Activated T-helper 1 cell treated with Interleukin-2 at 50 U/mL for 16 hours (primary cell): ENCODE measurements around the gene RSPH10B2.
"Not testable (repeated sequence)": the region's sequence is repeated elsewhere in the genome, so short reads cannot be mapped to it uniquely, and the experiment has no call there.

ENCODE experiments used
- DNase-seq: peaks from one replicate; pipeline ENCODE4 v3.0.0-alpha.2; 2020; ENCODE audit warnings: low read depth

The RSPH10B2 gene

DNA sequence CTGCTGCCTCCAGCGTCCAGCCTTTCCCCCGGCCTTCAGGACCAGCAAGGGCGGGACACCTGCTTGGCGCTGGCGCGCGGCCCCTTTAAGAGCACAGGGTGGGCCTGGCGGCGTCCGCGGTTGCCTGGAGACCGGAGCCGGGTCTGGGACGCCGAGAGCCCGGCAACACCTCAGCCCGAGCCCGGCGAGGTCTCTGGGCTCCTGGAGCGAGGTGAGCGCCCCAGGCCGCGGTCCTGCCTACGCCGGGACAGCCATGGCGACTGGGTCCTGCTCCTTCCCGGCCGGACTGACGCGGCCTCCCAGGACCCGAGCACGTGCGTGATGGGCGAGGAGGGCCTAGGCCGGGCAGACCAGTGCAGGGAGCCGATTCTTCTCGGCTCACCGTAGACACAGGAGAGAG is at the start of gene RSPH10B2:
Gene RSPH10B2, plus strand, starts transcription at position 140 of the 400 bp plus-strand sequence. CDS start 3,575 bp downstream, outside the sequence.
- not testable (repeated sequence) for DNase-seq

DNA sequence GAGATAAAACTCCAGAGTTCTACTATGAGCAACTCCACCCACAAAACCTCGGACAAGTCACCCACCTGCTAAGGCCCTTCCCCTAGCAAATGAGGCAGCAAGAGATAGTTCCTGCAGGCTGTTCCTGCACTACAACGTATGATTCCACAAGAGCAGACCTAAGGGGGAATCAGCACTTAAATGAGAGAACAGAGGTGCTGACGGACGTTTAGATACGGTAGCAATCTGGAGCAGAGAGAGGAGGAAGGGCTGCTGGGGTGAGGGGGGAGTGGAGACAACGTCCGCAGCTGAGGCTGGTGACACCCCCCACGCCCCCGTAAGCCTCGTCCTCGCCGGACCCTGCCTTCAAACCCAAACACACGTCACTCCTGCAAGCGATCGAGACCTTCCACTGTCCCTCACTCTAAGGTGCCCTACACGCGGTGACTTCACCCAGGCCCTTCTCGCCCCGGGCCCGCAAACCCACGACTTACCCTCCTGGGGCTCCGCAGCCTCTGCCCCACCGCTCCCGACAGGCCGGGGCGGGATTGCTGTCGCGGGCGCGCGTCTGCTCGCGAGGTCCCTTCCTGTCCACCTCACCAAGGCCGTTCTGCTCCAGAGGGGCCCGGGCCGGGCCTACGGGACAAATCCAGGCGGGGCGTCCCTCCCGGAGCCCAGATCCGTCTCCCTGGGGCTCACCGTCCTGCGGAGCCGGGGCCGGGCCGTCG is 47.8 kb upstream of the RSPH10B2 start:
- peak; percentile 7 for DNase-seq

DNA sequence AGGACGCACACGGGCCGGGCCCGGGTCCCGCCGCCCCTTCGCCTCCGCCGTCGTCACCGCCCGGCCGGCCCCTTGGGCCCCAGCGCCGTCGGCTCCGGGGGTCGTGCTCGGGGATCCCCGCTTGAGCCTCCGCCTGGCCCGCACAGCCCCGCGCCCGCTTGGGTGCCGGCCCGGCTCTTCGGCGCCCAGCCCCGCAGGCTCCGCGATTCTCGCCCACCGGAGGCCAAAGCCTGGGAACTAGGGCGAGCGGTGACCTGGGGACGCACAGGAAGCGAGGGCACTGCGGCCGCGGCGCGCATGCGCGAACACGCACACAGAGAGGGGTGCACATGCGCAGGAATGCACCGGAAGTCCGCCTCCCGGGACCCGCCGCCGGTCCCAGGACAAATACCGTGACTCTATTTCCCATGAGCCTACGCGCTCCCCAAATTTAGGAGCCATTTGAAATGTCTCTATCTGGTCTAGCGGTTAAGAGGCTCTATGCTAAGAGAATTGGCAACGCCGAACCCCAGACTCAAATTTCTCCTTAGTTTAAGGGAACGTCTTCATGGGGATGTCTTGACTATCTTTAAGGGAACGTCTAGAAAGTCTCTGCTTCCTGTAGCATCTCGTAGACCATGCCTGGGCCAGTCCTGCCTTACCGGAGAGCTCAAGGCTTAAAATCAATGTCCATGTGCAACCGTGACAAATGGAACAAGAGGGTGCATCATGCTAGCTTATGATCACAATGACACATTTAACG is 47.1 kb upstream of the RSPH10B2 start, which contains the start of gene ZNF12:
Gene ZNF12, minus strand, starts transcription at position 282 of the 742 bp plus-strand sequence. CDS start 1,774 bp downstream, outside the sequence.
- DNase-seq = peak; percentile 91

DNA sequence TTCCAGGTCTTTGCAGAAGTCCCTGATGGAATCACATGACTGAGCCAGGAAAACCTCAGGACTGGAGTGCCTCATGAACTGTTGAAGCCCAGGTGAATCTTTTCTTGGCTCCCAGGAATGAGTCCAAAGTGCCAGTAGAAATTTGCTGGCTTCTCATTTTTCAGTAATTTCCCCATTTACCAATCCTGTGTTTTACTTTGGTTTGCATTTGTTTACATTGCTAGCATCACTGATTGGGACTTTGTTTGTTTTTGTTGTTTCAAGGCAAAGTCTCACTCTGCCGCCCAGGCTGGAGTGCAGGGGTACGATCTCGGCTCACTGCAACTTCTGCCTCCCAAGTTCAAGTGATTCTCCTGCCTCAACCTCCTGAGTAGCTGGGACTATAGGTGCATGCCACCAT is 45.6 kb upstream of the RSPH10B2 start:
- DNase-seq = no peak

DNA sequence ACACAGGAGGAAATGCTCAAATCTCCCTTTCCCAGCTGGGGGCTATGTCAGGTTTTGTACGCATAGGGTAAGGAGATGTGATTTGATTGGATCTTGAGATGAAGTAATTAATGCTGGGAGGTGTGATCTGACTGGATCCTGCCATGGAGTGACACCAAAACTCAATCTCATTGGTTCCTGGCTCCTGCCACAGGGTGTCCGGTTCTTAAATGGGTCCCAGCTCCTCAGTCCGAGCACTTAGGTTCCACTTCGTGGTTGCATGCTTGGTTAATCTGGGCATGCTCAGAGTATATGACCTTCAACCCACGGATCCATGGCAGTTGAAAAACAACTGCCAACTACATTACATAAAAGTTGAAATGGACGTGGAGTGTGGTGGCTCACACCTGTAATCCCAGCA is 44.1 kb upstream of the RSPH10B2 start:
- DNase-seq = no peak

DNA sequence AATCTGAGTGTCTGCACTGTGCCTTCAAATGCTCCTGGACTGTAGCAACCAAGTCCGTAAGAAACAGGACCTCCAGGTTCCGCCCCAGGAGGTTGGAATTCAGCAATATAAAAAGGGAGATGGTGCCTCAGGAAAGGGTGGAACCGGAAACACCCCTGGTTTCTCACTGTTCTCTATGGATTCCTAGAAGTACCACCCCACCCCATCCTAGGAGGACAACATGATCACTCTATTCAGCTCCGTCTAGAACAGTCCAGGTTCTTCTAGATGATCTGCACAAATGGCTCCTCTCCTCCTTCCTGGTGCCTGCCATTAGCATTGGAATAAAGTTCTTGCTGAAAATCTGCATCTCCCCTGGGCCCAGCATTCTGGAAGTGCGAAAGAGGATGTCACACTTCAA is 39.5 kb upstream of the RSPH10B2 start:
- DNase-seq = no peak

DNA sequence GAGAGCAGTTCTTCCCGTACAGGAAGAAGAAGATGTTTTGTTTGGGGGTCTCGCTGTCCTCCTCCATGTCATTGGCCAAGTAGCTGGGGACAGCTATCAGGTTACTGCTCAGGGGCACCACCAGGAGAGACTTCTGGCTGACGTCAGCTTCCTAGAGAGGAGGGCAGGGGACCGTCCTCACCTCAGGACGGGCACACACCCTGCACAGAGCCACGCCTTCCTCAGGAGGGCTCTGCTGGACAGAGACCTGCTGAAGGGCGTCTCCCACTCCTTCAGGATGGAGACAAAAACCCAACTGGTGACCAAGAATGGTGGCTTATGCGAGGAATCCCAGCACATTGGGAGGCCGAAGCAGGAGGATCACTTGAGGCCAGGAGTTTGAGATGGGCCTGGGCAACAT is 38.0 kb upstream of the RSPH10B2 start:
- DNase-seq = not testable (repeated sequence)

DNA sequence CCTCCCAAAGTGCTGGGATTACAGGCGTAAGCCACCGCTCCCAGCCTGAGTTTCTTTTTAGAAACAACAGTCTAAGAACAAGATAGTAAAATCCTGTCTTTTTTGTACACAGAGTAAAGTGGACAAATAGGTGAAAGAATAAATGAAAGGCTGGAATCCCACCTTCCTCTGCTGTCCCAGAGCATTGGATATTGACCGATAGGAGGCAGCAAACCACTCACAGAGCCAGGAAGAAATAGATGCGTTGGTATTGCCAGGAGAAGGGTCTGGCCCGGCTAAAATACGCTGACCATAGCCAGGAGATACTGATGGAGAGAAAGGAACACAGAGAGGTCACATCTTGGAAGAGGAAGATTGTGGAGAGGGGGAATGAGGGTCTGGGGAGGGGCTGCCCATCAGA is 35.8 kb upstream of the RSPH10B2 start:
- DNase-seq = no peak

DNA sequence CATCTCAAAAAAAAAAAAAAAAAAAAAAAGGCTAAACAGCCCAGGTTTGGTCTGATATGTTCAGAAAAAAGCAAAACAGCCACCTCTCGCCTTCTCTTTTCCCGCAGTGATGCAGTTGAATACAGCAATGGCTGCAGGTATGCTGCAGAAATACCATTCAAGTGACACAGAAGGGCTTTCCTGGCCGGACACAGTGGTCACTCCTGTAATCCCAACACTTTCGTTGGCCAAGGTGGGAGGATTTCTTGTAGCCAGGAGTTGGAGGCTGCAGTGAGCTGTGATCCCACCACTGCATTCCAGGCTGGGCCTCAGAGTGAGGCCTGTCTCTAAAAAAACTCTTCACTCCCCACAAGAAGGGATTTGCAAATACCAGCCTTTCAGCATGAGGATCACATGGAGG is 29.6 kb upstream of the RSPH10B2 start:
- DNase-seq = not testable (repeated sequence)

DNA sequence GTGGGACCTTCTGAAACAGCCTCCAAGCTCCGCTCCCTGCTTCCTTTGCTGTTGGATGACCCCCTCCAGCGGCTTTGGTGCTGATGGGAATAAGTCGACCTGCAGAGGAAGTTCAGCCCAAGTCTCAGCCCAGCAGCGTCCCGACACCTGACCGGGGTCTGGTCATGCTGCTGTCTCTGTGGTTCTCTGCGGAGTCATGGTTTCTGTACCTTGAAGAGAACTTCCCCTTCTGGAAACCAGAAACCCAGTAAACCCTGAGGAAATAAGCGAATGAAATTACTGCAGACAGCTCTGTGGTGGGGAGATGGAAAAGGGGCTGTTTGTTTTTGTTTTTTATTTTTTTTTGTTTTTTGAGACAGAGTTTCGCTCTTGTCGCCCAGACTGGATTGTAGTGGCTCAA is 28.9 kb upstream of the RSPH10B2 start:
- DNase-seq = no peak

DNA sequence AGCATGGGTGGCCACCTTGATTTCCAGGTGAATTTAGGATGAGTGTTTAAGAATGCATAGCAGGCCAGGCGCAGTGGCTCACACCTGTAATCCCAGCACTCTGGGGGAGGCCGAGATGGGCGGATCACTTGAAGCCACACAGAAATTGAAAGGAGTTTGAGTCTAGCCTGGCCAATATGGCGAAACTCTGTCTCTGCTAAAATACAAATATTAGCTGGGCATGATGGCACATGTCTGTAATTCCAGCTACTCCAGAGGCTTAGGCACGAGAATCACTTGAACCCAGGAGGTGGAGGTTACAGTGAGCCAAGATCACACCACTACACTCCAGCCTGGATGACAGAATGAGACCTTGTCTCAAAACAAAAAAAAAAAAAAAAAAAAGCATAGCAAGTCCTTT is 27.6 kb upstream of the RSPH10B2 start:
- not testable (repeated sequence) for DNase-seq

DNA sequence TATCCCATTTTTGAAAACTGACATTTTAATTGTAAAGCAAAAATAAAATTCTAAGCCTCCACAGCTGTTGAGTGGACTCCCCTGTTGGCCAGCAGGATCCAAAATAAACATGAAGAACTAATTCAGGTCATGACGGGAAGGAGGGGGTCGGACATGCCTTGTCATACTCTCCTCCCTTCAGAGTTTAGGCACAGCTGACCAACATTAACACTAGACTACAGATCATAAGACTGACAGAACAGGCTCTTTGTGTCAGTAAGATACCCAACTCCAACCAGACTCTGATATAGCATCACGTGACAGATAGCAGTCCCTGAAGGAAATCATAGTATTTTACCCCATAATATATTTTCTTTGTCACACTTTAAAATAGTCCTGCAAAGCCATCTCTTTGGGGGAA is 26.2 kb upstream of the RSPH10B2 start:
- no peak for DNase-seq

DNA sequence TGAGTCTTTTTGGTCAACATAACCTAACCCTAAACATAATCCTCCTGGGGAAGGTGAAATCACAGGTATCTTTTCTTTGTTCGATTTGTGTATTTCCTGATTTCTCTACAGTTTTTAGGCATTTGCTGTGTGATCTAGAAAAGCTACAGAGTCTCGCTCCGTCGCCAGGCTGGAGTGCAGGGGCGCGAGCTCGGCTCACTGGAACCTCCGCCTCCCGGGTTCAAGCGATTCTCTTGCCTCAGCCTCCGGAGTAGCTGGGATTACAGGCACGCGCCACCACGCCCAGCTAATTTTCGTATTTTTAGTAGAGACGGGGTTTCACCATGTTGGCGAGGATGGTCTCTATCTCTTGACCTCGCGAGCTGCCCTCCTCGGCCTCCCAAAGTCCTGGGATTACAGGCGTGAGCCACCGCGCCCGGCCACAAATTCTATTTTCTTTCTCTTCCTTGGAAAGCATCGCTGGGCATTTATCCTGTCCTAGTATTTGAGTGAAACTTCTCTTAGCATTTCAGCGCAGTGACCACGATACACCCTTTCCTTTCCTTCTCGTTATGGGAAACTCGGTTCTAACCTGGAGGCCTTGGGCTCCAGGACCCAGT is 24.9 kb upstream of the RSPH10B2 start:
- not testable (repeated sequence) for DNase-seq

DNA sequence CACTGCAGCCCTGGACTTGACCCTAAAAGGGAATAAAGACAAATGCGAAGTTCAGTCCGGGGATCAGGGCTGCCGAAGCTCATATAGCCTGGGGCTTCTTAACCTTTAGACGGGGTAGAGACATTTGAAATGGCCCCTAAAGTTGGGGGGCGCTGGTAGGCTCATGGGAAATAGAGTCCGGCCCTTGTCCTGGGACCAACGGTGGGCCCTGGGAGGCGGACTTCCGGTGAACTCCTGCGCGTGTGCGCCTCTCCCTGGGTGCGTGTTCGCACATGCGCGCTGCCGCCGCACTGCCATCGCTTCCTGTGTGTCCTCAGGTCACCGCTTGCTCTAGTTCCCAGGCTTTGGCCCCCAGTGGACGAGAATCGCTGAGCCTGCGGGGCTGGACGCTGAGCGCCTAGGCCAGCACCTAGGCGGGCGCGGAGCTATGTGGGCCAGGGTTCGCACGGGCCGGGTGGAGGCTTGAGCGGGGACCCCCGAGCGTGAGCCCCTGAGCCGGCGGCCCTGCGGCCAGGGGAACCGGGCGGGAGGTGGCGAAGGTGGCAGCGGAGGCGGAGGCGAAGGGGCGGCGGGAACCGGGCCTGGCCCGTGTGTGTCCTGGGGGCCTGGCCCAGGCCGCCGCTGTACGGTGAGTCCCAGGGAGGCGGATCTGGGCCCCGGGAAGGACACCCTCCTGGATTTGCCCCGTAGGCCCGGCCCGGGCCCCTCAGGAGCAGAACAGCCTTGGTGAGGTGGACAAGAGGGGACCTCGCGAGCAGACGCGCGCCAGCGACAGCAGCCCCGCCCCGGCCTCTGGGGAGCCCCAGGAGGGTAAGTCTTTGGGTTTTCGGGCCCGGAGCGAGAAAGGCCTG is 24.2 kb upstream of the RSPH10B2 start:
- DNase-seq = peak; percentile 67

DNA sequence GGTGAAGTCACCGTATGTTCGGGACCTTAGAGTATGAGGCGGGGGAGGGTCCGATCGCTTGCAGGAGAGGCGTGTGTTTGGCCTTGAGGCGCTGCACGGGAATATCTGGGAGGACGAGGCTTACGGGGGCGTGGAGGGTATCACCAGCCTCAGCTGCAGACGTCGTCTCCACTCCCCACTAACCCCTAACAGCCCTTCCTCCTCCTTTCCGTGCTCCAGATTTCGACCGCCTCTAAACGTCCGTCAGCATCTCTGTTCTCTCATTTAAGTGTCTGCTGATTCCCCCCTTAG is 23.6 kb upstream of the RSPH10B2 start:
- DNase-seq = no peak

DNA sequence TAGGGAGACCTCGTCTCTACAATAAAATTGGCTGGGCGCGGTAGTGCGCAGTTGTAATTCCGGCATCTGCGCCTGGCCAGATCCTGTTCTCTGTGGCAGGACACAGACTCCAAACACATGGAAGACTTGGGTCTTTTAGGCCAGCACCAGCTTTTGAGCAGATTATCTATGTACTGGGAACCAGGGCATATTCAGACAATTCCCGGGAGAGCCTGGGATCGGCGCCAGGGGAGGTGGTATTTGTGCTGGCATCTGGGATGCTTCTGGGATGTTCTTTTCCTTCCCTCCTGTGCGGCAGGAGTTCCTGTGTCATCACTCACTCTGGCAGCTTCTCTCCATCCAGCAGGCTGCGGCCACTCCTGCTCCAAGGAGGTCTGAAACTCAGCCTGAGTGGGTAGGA is 15.5 kb upstream of the RSPH10B2 start:
- not testable (repeated sequence) for DNase-seq

DNA sequence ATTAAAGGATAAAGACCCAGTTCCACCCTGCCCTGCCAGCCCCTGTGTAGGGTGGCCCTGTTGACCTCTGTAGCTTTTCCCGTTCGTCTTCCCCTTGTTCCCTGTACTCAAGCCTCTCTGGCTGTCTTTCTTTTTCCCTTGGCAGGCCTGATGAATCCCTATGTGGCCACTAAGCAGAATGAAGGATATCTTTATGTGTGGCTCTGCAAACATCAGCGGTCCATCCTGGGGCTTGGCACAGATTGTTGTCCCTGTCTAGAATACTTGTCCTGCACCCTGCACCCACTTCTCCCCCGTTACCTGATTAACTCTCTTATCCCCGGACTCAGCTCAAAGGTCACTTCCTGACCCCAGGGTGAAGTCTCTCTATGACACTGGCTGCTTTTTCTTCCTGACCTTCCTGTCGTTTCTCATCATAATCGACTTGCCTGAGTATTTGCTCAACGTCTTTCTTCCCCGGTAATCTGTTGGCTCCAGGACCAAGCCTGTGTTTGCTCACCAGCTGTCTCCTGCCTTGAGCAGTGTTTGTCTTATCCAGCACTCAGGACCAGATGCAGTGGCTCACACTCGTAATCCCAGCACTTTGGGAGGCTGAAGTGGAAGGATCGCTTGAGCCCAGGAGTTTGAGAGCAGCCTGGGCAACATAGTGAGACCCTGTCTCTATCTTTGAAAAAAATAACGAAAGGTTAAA is 9.3 kb upstream of the RSPH10B2 start:
- DNase-seq = not testable (repeated sequence)

DNA sequence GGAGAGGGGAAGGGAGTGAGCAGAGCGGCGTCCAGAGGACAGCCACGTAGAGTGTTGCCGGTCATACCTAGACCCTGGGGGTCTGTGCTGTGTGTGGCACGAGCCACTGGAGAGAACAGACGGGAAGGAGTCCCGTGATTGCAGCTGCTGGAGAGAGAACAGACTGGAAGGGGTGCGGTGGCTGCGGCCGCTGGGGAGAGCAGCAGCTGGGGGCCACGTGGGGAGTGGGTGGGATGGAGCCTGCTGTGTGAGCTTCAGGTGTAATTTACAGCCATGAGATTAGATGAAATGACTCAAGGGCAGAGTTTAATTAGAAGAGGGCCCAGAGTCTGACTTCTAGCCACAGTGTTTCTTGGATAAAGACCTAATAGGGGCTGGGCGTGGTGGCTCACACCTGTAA is 4.6 kb upstream of the RSPH10B2 start:
- not testable (repeated sequence) for DNase-seq

DNA sequence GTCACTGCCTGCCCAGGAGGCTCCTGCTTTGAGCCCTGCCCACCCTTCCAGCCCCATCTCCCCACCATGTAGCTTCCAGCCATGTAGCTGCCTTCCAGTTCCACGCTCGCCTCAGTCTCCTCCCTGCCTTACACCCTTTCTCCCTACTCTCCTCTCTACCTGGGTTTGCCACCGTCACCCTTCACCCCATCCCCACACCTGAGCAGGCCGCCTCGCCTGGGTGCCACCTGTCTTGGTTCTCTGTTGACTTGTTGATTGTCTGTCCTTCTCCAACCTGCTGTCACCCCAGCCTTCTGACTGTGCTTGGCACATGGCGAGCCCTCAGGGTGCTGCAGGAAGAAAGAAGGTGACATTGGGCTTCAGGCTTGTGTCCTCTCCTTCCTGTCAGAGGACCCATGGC is 3.7 kb upstream of the RSPH10B2 start:
- not testable (repeated sequence) for DNase-seq

DNA sequence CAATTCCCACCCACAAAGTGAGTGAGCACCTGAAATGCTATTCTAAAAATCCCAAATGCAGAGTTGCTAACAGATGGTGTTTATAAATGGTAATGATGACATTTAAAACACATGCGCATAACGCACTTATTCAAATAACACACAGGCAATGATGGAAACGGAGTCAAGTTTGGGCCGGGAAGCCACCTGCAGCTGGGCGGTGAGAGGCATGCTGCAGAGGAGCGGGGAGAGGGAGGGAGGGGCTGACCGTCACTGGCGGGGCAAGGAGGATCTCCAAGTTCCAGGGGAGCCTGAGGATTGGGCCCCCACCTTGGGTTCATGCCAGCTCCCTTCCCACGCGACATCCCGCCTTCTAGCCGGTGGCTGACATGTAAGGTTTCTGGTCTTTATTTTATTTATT is 7.3 kb downstream of the RSPH10B2 start:
- not testable (repeated sequence) for DNase-seq

DNA sequence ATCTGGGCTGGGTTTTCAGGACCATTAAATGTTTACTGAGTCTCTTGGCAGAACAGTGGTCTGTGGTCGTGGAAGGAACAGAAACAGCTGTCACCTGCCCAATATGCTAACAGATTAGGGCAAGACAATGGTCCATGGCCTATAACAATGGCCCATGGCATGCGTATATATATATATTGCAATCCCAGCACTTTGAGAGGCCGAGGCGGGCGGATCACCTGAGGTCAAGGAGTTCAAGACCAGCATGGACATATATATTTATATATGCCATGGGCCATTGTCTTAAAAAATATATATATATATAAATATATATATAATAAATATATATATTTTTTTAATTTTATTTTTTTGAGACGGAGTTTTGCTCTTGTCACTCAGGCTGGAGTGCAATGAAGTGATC is 27.7 kb downstream of the RSPH10B2 start:
- DNase-seq = not testable (repeated sequence)

DNA sequence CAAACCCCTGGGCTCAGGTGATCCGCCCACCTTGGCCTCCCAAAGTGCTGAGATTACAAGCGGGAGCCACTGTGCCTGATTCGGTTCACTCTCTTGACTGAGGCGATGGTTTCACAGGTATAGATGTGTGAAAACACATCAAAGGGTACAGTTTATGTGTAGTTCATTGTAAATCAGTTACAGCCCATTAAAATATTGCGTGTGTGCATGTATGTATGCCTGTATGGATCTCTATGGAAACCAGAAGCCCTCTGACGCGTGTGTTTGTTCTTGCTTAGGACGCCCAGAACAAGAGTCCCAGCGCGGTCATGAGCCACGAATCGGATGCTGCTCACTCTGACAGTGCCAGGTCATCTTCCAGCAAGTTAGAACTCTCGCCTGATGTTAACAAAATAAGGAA is 35.5 kb downstream of the RSPH10B2 start:
- not testable (repeated sequence) for DNase-seq
